ENCODE data around the gene GALNT10. TPM values are rescaled to one million over a fixed set of nuclear protein-coding genes. Genes with fewer than 3 reads are reported as not detected.

GALNT10 gene
- total and polyA plus RNA-seq, 10 of the 15 experiments (the other 5 are each of a cell fraction or from before 2014, with no cell fraction given): 3.9 to 35.4 (median 15.5) TPM

DNA sequence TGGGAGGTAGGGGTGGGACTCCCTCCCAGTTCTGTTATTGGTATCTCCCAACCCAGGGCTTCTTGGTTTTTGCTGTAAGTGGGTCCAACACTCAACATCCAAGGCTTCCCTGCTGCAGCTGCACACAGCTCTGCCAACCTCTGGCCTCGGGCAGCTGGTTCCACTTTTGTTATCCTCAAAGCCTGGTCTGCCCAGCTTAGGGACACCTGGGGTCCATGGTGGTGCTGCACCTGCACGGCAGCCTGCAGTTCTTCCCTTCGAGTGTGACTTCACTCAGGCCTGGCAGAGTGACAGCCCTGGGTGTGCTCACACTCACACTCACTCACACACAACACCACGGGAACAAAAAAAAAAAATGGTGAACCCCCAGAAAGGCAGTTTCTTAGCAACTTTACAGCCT, 239.9 kb downstream of the GALNT10 start (continued):
- no peak for TF ChIP-seq SIN3A (IDR thresholded peaks at IDR 0.05; ENCODE audit: low read depth, low read length)
- TF ChIP-seq, protein P1, sequence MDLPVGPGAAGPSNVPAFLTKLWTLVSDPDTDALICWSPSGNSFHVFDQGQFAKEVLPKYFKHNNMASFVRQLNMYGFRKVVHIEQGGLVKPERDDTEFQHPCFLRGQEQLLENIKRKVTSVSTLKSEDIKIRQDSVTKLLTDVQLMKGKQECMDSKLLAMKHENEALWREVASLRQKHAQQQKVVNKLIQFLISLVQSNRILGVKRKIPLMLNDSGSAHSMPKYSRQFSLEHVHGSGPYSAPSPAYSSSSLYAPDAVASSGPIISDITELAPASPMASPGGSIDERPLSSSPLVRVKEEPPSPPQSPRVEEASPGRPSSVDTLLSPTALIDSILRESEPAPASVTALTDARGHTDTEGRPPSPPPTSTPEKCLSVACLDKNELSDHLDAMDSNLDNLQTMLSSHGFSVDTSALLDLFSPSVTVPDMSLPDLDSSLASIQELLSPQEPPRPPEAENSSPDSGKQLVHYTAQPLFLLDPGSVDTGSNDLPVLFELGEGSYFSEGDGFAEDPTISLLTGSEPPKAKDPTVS (IDR thresholded peaks at IDR 0.05; ENCODE audit: low read depth, low read length): no peak
- TF ChIP-seq, protein P2, sequence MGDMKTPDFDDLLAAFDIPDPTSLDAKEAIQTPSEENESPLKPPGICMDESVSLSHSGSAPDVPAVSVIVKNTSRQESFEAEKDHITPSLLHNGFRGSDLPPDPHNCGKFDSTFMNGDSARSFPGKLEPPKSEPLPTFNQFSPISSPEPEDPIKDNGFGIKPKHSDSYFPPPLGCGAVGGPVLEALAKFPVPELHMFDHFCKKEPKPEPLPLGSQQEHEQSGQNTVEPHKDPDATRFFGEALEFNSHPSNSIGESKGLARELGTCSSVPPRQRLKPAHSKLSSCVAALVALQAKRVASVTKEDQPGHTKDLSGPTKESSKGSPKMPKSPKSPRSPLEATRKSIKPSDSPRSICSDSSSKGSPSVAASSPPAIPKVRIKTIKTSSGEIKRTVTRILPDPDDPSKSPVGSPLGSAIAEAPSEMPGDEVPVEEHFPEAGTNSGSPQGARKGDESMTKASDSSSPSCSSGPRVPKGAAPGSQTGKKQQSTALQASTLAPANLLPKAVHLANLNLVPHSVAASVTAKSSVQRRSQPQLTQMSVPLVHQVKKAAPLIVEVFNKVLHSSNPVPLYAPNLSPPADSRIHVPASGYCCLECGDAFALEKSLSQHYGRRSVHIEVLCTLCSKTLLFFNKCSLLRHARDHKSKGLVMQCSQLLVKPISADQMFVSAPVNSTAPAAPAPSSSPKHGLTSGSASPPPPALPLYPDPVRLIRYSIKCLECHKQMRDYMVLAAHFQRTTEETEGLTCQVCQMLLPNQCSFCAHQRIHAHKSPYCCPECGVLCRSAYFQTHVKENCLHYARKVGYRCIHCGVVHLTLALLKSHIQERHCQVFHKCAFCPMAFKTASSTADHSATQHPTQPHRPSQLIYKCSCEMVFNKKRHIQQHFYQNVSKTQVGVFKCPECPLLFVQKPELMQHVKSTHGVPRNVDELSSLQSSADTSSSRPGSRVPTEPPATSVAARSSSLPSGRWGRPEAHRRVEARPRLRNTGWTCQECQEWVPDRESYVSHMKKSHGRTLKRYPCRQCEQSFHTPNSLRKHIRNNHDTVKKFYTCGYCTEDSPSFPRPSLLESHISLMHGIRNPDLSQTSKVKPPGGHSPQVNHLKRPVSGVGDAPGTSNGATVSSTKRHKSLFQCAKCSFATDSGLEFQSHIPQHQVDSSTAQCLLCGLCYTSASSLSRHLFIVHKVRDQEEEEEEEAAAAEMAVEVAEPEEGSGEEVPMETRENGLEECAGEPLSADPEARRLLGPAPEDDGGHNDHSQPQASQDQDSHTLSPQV (IDR thresholded peaks at IDR 0.05): no peak
- TF ChIP-seq GABPA (IDR thresholded peaks at IDR 0.05; ENCODE audit: low read depth): no peak
- no peak for TF ChIP-seq RCOR1 (conservative IDR thresholded peaks at IDR 0.05; ENCODE audit: low read depth, low read length)
- TF ChIP-seq, protein P3, sequence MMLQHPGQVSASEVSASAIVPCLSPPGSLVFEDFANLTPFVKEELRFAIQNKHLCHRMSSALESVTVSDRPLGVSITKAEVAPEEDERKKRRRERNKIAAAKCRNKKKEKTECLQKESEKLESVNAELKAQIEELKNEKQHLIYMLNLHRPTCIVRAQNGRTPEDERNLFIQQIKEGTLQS (IDR thresholded peaks at IDR 0.05; ENCODE audit: borderline replicate concordance, extremely low read depth, low read depth, low read length): no peak
- TF ChIP-seq CBX5 (IDR thresholded peaks at IDR 0.05; ENCODE audit: low read depth): no peak
- TF ChIP-seq, protein P4, sequence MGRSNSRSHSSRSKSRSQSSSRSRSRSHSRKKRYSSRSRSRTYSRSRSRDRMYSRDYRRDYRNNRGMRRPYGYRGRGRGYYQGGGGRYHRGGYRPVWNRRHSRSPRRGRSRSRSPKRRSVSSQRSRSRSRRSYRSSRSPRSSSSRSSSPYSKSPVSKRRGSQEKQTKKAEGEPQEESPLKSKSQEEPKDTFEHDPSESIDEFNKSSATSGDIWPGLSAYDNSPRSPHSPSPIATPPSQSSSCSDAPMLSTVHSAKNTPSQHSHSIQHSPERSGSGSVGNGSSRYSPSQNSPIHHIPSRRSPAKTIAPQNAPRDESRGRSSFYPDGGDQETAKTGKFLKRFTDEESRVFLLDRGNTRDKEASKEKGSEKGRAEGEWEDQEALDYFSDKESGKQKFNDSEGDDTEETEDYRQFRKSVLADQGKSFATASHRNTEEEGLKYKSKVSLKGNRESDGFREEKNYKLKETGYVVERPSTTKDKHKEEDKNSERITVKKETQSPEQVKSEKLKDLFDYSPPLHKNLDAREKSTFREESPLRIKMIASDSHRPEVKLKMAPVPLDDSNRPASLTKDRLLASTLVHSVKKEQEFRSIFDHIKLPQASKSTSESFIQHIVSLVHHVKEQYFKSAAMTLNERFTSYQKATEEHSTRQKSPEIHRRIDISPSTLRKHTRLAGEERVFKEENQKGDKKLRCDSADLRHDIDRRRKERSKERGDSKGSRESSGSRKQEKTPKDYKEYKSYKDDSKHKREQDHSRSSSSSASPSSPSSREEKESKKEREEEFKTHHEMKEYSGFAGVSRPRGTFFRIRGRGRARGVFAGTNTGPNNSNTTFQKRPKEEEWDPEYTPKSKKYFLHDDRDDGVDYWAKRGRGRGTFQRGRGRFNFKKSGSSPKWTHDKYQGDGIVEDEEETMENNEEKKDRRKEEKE (IDR thresholded peaks at IDR 0.05): no peak
- TF ChIP-seq RB1 (IDR thresholded peaks at IDR 0.05; ENCODE audit: borderline replicate concordance): no peak
- no peak for TF ChIP-seq NFIC (IDR thresholded peaks at IDR 0.05; ENCODE audit: low read depth, low read length)
